ENCODE measurements around the gene SLAMF6. TPM values are rescaled to one million over a fixed set of nuclear protein-coding genes. Genes with fewer than 3 reads are reported as not detected.

The SLAMF6 gene
- total RNA-seq, 4 donors from 2014 or later, result 0.60 to 6.7 (median 2.3) TPM; not detected in 1

DNA sequence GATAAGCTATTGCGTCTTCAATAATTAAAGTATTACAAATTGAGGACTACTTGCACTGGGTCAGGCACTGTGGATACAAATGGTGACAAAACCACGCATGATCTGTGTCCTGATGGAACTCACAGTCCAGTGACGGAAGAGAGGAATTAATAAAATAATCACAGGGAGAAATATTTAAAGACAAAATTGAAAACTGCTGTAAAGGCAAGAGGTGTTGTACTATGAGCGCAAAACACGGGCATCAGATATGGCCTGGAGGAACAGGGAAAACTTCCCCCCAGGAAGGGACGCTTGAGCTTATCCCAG, 16.6 kb upstream of the SLAMF6 start:
- H3K4me3 ChIP-seq, result no peak overlapping the region
- H3K9me3 ChIP-seq, result peaks cover 11 to 17% of the 10 kb centered on the region in 2 donors
- intact Hi-C loops (cut with DNase I; ENCODE audit: low total_unique reads) (no loop called here), in situ Hi-C loops (cut with MboI; ENCODE audit: low pct_ligation_motif_present in 1 of 4, low pct_unique_long_range_greater_than_20kb in 1 of 4, low sequenced_read_pairs in 3 of 4) (no loop called here)
- TF ChIP-seq EP300 (IDR thresholded peaks at IDR 0.05; ENCODE audit: low read depth), result no peak
- no peak for TF ChIP-seq POLR2AphosphoS5 (IDR thresholded peaks at IDR 0.05)
- TF ChIP-seq POLR2A (IDR thresholded peaks at IDR 0.05), result no peak
- TF ChIP-seq, protein P1, sequence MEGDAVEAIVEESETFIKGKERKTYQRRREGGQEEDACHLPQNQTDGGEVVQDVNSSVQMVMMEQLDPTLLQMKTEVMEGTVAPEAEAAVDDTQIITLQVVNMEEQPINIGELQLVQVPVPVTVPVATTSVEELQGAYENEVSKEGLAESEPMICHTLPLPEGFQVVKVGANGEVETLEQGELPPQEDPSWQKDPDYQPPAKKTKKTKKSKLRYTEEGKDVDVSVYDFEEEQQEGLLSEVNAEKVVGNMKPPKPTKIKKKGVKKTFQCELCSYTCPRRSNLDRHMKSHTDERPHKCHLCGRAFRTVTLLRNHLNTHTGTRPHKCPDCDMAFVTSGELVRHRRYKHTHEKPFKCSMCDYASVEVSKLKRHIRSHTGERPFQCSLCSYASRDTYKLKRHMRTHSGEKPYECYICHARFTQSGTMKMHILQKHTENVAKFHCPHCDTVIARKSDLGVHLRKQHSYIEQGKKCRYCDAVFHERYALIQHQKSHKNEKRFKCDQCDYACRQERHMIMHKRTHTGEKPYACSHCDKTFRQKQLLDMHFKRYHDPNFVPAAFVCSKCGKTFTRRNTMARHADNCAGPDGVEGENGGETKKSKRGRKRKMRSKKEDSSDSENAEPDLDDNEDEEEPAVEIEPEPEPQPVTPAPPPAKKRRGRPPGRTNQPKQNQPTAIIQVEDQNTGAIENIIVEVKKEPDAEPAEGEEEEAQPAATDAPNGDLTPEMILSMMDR (IDR thresholded peaks at IDR 0.05), result no peak
- 53 to 58% methylated on average over 6 of the region's 6 CpGs for WGBS, 2 donors (ENCODE audit: low coverage in 1 of 2)
- H3K27me3 ChIP-seq, result no peaks in the 10 kb centered on the region
- no peaks in the 10 kb centered on the region for H3K36me3 ChIP-seq
- peaks cover 0 to 50% (median 23%) of the 10 kb centered on the region in 4 donors for H3K4me1 ChIP-seq
- peak overlapping the region; percentile 83 to 88 (median 85) for H3K27ac ChIP-seq
- no peak for DNase-seq

DNA sequence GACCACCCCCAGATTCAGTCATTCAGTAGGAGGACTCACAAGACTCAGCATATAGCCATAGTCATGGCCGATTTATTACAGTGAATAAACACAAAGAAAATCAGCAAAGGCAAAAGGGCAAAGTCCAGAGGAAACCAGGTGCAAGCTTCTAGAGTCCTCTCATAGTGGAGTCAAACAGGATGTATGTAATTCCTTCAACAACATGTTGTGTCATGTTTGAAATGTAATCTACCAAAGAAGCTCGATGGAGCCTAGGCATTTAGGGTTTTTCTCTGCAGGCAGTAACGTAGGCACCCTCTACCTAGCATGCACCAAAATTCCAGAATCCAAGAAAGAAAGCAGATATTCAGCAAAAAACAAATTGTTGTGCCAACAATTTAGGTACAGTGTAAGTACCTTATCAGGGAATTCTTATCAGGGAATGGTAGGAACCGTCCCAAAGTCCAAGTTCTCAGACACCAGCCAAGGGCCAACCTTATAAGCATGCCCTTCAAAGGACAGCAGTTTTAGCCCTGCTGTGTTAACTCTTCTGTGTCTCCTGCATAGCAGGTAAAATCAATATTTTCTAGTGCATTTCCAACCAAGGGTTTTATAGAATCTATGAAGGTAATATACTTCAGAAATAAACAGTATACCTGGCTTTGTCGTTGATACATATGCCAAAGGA, 16.1 kb upstream of the SLAMF6 start:
- Histone ChIP-seq H3K27me3 (no peaks in the 10 kb centered on the region), H3K9me3 (peaks cover 16 to 22% of the 10 kb centered on the region in 2 donors), H3K4me3 (no peak overlapping the region), H3K36me3 (no peaks in the 10 kb centered on the region), H3K27ac (peak overlapping the region; percentile 83 to 88 (median 85)), H3K4me1 (peaks cover 0 to 50% (median 23%) of the 10 kb centered on the region in 4 donors)
- intact Hi-C loops (cut with DNase I; ENCODE audit: low total_unique reads), result no loop called here
- WGBS, 2 donors (ENCODE audit: low coverage in 1 of 2), result 39 to 53% methylated on average over 3 to 5 of the region's 5 CpGs
- TF ChIP-seq, protein P1 (IDR thresholded peaks at IDR 0.05), result no peak
- peak in 2 of 3 donors; percentile 41 to 64 for TF ChIP-seq POLR2AphosphoS5 (IDR thresholded peaks at IDR 0.05)
- no peak for TF ChIP-seq EP300 (IDR thresholded peaks at IDR 0.05; ENCODE audit: low read depth)
- peak; percentile 59 for DNase-seq
- in situ Hi-C loops (cut with MboI; ENCODE audit: low pct_ligation_motif_present in 1 of 4, low pct_unique_long_range_greater_than_20kb in 1 of 4, low sequenced_read_pairs in 3 of 4), result no loop called here

DNA sequence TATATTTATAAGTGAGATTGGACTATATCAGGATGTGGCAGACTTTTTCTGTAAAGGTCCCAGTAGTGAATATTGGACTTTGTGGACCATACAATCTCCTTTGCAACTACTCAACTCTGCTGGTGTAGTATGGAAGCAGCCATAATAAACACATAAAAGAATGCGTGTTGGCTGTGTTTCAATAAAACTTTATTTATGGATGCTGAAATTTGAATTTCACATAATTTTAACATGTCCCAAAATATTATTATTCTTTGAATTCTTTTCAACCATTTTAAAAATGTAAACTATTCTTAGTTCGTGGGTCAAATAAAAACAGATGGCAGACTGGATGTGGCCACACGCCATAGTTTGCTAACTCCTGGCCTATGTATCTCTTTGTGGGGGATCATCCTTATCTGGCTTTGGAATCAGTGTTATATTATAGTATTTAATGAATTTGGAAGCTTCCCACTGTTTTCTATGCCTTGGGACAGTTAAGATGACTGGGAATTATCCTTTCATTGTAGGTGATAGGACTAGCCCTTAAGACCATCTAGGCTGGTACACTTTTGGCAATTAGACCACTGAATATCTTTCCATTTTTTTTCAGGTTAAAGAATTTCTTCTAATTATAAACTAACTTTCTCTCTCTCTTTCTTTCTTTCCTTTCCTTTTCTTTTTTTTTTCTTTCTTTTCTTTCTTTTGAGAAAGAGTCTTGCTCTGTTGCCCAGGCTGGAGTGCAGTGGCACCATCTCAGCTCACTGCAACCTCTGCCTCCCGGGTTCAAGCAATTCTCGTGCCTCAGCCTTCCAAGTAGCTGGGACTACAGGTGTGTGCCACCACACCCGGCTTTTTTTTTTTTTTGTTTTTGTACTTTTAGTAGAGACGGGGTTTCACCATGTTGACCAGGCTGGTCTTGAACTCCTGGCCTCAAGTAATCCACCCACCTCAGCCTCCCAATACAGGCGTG, 14.9 kb upstream of the SLAMF6 start:
- Histone ChIP-seq H3K9me3 (peaks cover 20 to 22% of the 10 kb centered on the region in 2 donors), H3K27me3 (no peaks in the 10 kb centered on the region), H3K4me1 (peaks cover 0 to 50% (median 23%) of the 10 kb centered on the region in 4 donors), H3K4me3 (no peak overlapping the region), H3K27ac (peak overlapping the region; percentile 83 to 88 (median 85)), H3K36me3 (no peaks in the 10 kb centered on the region)
- intact Hi-C loops (cut with DNase I; ENCODE audit: low total_unique reads), result no loop called here
- WGBS, 2 donors (ENCODE audit: low coverage in 1 of 2), result 76 to 78% methylated on average over 5 to 8 of the region's 8 CpGs
- TF ChIP-seq POLR2AphosphoS5 (IDR thresholded peaks at IDR 0.05) (no peak), POLR2A (IDR thresholded peaks at IDR 0.05) (no peak), EP300 (IDR thresholded peaks at IDR 0.05; ENCODE audit: low read depth) (no peak)
- TF ChIP-seq, protein P1 (IDR thresholded peaks at IDR 0.05), result no peak
- in situ Hi-C loops (cut with MboI; ENCODE audit: low pct_ligation_motif_present in 1 of 4, low pct_unique_long_range_greater_than_20kb in 1 of 4, low sequenced_read_pairs in 3 of 4), result no loop called here
- DNase-seq, result no peak
